ENCODE data around the gene PAX2.
"Not testable (repeated sequence)": the region's sequence is repeated elsewhere in the genome, so short reads cannot be mapped to it uniquely, and the experiment has no call there.

The PAX2 gene

DNA sequence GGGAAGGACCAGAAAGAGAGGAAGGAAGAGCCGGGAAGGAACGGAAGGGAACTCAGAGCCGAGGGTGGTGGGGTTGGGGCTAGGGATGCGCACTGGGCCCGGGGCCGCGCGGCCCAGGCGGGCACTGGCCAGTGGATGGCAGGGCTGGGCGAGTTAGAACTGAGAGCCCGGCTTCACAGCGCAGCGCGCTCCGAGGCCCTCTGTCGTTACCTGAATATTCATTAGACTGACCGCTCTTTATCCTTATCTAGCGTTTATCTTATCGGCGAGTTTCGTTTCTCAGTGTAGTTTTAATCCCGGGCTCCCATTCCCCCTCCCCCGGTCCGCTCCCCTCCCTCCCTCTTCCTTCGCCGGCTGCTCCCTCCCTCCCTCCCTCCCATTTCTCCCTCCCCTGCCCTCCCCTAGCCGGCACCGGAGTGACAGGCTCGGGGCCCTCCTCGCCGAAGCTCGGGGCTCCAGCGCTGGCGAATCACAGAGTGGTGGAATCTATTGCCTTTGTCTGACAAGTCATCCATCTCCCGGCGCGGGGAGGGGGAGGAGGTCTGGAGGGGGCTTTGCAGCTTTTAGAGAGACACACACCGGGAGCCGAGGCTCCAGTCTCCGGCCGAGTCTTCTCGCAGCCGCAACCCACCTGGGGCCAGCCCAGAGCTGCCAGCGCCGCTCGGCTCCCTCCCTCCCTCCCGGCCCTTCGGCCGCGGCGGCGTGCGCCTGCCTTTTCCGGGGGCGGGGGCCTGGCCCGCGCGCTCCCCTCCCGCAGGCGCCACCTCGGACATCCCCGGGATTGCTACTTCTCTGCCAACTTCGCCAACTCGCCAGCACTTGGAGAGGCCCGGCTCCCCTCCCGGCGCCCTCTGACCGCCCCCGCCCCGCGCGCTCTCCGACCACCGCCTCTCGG lies at the start of gene PAX2:
Gene PAX2, plus strand, starts transcription at position 596 of the 895 bp plus-strand sequence. CDS start 679 bp downstream, outside the sequence.
- H3K27ac ChIP-seq = no peak within 1 kb of the TSS
- no peak for TF ChIP-seq ZFX (IDR thresholded peaks at IDR 0.05; ENCODE audit: borderline replicate concordance)
- TF ChIP-seq, protein P1, sequence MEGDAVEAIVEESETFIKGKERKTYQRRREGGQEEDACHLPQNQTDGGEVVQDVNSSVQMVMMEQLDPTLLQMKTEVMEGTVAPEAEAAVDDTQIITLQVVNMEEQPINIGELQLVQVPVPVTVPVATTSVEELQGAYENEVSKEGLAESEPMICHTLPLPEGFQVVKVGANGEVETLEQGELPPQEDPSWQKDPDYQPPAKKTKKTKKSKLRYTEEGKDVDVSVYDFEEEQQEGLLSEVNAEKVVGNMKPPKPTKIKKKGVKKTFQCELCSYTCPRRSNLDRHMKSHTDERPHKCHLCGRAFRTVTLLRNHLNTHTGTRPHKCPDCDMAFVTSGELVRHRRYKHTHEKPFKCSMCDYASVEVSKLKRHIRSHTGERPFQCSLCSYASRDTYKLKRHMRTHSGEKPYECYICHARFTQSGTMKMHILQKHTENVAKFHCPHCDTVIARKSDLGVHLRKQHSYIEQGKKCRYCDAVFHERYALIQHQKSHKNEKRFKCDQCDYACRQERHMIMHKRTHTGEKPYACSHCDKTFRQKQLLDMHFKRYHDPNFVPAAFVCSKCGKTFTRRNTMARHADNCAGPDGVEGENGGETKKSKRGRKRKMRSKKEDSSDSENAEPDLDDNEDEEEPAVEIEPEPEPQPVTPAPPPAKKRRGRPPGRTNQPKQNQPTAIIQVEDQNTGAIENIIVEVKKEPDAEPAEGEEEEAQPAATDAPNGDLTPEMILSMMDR (IDR thresholded peaks at IDR 0.05) = peak; percentile 13; the same call in 1 of the 2 replicates

DNA sequence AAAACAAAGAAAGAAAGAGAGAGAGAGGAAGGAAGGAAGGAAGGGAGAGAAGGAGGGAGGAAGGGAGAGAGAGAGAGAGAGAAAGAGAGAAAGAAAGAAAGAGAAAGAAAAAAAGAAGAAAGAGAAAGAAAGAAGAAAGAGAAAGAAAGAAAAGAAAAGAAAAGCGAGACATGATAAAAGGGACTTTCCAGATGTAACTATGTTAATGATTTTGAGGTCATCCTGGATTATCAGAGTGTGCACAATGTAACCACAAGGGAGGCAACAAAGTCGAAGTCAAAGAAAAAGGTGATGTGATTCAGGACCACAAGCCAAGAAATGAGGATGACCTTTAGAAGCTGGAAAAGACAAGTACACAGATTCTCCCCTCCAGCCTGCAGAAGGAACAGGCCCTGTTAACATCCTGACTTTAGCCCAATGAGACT lies 48.9 kb upstream of the PAX2 start:
- no peak overlapping the region for H3K27ac ChIP-seq
- TF ChIP-seq, protein P1 (IDR thresholded peaks at IDR 0.05) = no peak
- no peak for TF ChIP-seq ZFX (IDR thresholded peaks at IDR 0.05; ENCODE audit: borderline replicate concordance)

DNA sequence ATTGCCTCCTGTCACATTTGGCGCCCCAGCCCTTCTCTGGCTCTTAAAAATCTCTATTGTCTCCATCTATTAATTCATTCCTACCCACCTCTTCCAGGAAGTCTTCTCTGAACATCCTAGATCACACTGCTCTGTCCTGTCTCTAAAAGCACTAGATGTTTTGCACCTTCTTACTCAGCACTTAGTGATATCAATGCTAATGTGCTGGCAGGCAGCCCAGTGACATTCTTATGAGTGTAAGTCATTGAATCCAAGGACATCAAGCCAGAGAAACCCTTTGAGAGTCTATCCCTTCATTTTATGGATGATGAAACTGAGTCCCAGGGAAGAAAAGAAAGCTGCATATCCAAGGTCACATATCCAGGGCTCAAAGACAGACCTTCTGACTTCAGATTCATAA lies 48.3 kb upstream of the PAX2 start:
- H3K27ac ChIP-seq = no peak overlapping the region

DNA sequence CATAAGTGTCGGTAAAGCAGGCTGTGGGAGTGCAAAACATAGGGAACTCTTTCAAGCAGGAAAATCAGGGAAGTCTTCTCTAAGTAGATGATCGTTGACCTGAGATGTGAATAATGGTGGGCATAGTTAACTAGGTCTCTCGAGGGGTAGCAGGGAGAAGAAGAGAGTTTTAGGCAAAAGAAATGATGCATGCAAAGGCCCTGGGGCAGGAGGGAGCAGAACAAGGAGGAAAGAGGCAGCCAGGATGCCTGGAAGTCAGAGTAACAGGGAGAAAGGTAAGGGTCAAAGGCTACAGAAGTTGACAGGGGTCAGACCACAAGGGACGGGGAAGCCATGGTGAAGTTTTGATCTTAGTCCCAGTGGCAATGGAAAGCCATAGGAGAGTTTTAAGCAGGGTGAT lies 47.8 kb upstream of the PAX2 start:
- TF ChIP-seq ZFX (IDR thresholded peaks at IDR 0.05; ENCODE audit: borderline replicate concordance) = no peak
- TF ChIP-seq, protein P1 (IDR thresholded peaks at IDR 0.05) = no peak

More for the DNA sequence above, 48.3 kb upstream of the PAX2 start:
- no peak for TF ChIP-seq ZFX (IDR thresholded peaks at IDR 0.05; ENCODE audit: borderline replicate concordance)
- TF ChIP-seq, protein P1 (IDR thresholded peaks at IDR 0.05) = no peak

DNA sequence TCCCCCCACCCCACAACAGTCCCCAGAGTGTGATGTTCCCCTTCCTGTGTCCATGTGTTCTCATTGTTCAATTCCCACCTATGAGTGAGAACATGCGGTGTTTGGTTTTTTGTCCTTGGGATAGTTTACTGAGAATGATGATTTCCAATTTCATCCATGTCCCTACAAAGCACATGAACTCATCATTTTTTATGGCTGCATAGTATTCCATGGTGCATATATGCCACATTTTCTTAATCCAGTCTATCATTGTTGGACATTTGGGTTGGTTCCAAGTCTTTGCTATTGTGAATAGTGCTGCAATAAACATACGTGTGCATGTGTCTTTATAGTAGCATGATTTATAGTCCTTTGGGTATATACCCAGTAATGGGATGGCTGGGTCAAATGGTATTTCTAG lies 43.7 kb upstream of the PAX2 start:
- not testable (repeated sequence) for H3K27ac ChIP-seq

More for the DNA sequence above, 47.8 kb upstream of the PAX2 start:
- H3K27ac ChIP-seq = no peak overlapping the region

DNA sequence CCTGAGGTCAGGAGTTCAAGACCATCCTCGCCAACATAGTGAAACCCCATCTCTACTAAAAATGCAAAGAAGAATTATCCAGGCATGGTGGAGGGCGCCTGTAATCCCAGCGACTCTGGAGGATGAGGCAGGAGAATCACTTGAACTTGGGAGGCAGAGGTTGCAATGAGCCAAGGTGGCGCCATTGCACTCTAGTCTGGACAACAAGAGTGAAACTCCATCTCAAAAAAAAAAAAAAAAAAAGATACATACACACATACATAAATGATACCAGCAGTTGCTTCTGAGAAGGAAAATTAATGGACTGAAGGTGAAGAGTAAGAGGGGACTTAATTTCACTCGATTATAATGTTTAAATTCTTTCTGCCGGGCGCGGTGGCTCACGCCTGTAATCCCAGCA lies 40.2 kb upstream of the PAX2 start:
- no peak overlapping the region for H3K27ac ChIP-seq
- TF ChIP-seq, protein P1 (IDR thresholded peaks at IDR 0.05) = peak; percentile 39
- TF ChIP-seq ZFX (IDR thresholded peaks at IDR 0.05; ENCODE audit: borderline replicate concordance) = no peak

DNA sequence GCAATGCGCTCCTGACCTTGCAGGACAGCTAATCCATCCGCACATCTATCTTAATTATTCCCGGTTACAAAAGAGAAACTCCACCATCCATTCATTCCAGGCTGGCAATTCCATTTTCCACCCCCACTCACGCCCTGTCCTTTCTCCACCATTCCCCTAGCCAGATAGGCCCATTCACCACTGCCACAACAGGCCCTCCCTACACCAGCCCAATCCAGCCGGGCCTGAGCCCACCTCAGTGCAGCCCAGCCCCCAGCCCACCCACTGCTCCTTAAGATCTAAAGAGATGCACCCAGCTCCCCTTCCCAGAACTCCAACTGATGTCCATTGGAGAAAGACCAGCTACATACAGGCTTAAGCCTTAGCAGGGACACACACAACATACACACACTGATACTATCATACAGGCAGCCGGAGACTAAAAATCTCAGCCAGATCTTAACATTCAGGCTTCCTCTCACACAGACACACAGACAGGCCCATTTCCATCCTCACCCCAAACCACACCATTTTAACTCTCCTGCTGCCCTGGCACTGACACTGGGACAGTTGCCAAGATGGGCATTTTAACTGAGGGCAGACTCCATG lies 38.0 kb upstream of the PAX2 start:
- no peak for TF ChIP-seq ZFX (IDR thresholded peaks at IDR 0.05; ENCODE audit: borderline replicate concordance)
- TF ChIP-seq, protein P1 (IDR thresholded peaks at IDR 0.05) = no peak
- no peak overlapping the region for H3K27ac ChIP-seq
